ENCODE data around the gene GGNBP2. TPM values are rescaled to one million over a fixed set of nuclear protein-coding genes. Genes with fewer than 3 reads are reported as not detected.

The GGNBP2 gene
- total RNA-seq, 1 donor from 2014 or later, result 88.8 TPM

DNA sequence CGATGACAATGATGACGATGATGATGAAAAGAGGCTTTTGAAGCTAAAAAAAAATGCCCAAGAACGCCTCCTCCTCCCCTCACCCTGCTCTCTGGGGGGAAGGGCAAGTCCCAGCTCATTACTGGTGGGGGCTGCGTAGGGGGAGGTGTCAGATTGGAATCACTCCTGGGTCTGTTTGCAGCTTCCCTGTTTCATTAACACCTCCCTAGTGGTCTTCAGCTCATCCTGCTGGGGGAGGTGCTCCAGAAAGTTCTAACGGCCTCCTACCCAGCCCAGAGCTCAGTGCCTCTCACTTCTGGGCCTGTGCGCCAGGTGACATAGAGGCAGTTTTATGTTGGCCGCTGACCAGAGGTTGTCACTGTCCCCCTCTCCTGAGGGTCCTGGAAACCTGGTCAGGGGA, 69.4 kb downstream of the GGNBP2 start:
- no peak for DNase-seq (ENCODE audit: low spot score)
- no peak for ATAC-seq
- intact Hi-C loops (cut with DNase I), result no loop called here

DNA sequence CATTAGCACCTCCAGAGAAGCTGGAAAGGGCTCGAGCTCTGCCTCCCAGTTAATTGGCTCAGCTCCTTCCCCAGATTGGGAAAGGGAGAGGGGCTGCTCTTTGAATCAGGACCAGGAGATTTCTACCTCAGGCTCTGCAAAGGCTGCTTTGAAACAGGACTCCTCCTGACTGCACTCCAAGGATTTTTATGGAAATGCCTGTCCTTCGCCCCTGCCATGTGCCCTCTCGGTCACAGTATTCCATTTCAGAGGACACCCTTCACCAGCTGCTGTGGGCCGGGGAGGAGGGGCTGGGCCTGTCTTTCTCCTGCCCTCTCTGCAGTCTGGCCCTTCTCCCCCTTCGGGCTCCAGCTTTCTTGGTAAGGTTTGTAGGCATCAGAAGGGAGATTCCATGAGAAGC, 70.2 kb downstream of the GGNBP2 start:
- intact Hi-C loops (cut with DNase I), result no loop called here
- DNase-seq (ENCODE audit: low spot score) (no peak), ATAC-seq (no peak)

DNA sequence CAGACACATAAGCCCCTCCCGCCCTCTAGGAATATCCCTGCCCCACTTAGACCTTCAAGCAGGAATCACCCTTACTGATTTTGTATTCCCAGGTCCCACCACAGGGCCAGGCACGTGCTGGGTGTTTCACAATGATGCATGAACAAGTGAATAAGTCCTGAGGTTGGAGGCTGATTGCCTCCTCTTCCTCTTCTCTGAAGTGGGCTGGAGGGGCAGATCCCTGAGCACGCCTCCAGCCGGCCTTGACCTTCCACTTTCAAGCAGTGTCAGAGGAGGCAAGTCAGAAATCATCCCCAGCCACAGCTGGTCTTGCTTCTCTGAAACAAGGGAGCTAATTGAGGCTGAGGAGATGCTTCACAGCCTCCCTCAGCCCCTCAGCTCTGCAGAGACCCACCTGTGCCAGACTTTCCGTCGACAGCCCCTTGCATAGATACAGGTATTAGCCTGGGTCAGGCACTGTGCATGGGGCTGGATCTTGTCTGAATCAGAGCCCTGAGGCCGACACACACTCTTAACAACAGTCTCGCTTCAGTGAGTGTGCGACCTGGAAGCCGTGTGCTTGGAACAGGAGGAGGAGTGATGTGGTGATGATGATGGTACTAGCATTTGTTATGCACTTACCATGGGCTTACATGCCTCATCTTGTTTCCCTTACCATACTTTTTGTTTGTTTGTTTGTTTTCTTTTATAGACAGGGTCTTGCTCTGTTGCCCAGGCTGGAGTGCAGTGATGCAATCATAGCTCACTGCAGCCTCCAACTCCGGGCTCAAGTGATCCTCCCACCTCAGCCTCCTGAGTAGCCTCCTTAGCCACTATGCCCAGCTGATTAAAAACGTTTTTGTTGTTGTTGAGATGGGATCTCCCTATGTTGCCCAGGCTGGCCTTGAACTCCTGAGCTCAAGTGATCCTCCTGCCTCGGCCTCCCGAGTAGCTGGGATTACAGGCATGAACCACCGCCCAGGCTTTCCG, 71.6 kb downstream of the GGNBP2 start:
- ATAC-seq (no peak), DNase-seq (ENCODE audit: low spot score) (no peak)
- intact Hi-C loops (cut with DNase I), result no loop called here

DNA sequence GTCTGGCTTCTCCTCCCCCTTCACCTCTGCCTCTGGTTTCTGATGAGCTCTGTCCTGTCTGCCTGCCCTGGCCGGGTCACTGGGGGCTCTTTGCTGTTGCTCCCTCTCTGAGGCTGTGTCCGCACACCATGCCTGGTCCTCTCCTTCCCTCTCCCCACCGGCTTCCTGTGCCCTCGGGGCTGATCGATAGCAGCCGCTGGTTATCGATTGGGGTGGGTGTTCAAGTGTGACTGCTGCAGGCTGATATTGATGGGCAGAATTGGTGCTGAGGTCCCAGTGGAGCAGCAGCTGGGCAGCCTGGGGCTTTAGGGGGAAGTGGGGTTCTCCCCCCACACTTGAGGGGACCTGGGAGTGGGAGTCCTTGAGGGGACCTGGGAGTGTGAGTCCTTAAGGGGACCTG, 73.1 kb downstream of the GGNBP2 start:
- intact Hi-C loops (cut with DNase I), result no loop called here
- ATAC-seq, result no peak
- no peak for DNase-seq (ENCODE audit: low spot score)

DNA sequence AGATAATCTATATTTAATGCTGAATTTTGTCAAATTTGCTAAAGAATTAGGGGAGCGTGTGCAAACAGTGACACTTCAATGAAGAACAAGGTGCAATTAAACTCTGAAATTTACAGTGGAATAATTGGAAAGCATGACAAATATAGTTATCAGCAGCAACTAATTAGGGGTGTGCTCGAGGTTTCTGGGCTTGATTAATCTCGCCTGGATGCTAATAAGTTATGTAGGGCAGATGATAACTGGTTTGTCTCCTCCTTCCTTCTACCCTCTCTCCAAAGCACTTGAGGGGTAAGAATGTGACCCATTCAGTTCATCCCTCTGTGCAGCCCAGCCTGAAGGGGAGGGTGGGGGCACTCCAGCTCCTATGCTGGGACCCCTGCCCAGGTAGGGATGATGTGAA, 78.6 kb downstream of the GGNBP2 start:
- no peak for ATAC-seq
- intact Hi-C loops (cut with DNase I), result loop anchor here (10.0 kb wide), 1 partner anchor 732 kb away; no protein-coding TSS in a partner anchor
- no peak for DNase-seq (ENCODE audit: low spot score)

DNA sequence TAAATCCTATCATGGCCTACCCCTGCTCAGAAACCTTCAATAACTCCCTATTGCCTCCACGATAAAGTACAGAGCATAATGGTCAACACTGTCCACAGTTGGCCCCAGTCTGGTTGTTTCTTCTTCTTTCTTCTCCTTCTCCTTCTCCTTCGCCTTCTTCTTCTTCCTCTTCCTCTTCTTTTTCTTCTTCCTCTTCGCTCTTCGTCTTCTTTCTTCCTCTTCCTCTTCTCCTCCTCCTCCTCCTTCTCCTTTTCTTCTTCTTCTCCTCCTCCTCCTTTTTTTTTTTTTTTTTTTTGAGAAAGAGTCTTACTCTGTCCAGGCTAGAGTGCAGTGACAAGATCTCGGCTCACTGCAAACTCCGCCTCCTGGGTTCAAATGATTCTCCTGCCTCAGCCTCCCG, 80.5 kb downstream of the GGNBP2 start:
- intact Hi-C loops (cut with DNase I), result loop anchor here (10.0 kb wide), 1 partner anchor 730 kb away; no protein-coding TSS in a partner anchor
- DNase-seq (ENCODE audit: low spot score) (no peak), ATAC-seq (no peak)

DNA sequence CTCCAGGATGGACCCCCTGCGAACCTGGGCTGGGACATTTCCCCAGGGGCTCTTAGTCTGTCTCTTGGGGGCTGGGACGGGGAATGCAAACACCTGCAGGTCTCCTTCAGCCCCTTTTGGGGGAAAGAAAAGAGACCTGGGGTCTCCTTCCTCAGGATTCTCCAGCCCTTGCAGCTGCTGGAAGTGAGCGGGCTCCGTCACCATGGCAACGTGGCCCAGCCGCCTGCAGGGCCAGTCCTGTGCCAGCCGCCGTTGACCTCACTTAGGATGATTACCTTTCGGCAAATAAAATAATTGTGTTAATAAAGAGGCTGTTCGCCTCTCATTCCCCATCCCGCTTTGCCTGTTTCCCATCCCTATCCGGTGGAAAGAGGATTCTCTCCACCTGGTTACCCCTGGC, 82.4 kb downstream of the GGNBP2 start:
- intact Hi-C loops (cut with DNase I), result loop anchor here (10.0 kb wide), 1 partner anchor 728 kb away; no protein-coding TSS in a partner anchor
- ATAC-seq (no peak), DNase-seq (ENCODE audit: low spot score) (no peak)

DNA sequence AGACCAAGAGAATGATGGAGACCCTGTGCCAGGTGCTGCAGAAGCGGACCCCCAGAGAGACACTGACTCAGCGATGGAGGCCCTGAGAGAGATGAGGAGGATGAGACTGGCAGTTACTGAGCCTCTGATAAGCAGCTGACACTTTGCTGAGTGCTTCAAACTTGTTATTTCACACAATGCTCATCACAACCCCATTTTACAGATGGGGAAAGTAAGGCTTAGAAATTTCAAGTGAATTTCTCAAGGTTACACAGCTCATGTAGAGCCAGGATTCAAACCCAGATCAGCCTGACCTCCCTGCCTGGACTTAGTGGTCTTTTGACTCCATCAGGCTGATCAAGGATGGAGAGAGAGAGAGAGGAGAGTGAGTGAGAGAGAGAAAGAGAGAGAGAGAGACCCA, 83.9 kb downstream of the GGNBP2 start:
- DNase-seq (ENCODE audit: low spot score) (no peak), ATAC-seq (no peak)
- intact Hi-C loops (cut with DNase I), result loop anchor here (10.0 kb wide), 1 partner anchor 726 kb away; no protein-coding TSS in a partner anchor

DNA sequence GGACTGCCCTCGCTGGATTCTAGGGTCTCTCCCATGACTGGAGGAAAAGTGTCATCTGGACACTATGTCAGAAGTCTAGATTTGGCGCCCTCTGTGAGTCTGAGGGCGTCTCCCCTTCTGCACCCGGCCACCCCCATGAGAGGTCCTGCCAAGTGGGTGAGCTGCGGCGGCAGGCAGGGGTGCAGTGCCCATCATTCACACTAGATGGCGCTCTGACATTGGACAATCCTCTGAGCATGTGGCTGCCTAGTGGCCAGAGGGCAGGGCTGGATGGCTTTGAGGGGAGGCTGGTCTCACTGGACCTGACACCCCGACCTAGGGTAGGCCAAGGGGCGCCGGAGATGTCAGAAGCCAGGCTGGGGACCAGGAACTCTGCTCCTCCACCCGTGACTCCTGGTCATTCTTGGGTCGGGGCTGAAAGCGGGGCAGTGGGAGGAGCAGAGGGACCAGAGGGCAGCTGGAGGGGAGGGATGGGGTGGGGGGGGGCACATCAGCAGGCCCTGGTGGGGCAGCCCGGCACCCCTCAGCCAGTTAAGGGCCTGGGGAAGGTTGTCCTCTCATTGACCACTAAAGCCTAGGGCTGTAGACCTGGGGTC, 84.6 kb downstream of the GGNBP2 start:
- intact Hi-C loops (cut with DNase I), result loop anchor here (10.0 kb wide), 1 partner anchor 725 kb away; no protein-coding TSS in a partner anchor
- DNase-seq (ENCODE audit: low spot score), result peak; percentile 87
- peak; percentile 90 for ATAC-seq

DNA sequence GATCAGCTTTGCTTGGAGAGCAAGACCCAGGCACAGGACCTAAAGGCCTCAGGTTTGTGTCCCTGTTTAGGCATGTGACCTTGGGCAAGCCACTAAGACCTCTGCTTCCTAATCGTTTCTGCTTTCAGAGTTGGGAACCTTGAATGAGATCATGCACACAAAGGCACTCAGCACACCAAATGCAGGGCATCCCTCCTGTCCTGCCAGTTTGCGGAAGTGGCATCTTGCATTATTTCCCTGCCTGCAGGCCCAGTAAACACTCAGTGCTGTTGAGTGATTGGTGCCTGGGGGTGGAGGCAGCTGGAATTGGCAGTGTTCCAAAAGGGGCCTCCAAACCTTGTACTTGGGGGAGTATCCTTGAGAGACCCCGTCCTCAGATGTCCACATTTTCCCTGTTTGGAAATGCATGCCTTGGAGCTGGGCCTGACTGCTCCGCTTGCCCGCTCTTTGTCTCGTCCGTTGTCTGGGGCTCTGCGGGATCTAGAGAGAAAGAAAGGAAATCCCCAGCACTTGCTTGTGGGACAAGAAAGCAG, 85.3 kb downstream of the GGNBP2 start:
- intact Hi-C loops (cut with DNase I), result loop anchor here (5.0 to 10.0 kb wide), 2 partner anchors 417 to 725 kb away; no protein-coding TSS in a partner anchor
- DNase-seq (ENCODE audit: low spot score) (no peak), ATAC-seq (no peak)

DNA sequence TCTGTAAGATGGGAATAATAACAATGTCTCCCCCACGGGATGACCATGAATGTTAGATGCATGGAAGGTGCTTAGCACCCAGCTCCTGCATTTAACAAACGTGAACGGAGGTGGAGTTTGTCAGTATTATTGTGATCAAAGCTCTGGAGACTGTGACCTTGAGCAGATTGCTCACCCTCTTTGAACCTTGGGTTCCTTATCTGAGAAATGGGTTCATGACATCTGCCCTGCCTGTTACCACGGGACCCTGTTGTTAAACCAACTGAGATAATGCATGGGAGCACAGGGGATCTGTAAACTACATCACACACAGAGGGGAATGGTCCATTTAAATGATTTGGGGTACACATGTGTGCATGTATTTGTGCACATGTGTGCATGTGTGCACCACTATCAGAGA, 86.3 kb downstream of the GGNBP2 start:
- ATAC-seq (no peak), DNase-seq (ENCODE audit: low spot score) (no peak)
- intact Hi-C loops (cut with DNase I), result loop anchor here (5.0 kb wide), 1 partner anchor 416 kb away; no protein-coding TSS in a partner anchor

DNA sequence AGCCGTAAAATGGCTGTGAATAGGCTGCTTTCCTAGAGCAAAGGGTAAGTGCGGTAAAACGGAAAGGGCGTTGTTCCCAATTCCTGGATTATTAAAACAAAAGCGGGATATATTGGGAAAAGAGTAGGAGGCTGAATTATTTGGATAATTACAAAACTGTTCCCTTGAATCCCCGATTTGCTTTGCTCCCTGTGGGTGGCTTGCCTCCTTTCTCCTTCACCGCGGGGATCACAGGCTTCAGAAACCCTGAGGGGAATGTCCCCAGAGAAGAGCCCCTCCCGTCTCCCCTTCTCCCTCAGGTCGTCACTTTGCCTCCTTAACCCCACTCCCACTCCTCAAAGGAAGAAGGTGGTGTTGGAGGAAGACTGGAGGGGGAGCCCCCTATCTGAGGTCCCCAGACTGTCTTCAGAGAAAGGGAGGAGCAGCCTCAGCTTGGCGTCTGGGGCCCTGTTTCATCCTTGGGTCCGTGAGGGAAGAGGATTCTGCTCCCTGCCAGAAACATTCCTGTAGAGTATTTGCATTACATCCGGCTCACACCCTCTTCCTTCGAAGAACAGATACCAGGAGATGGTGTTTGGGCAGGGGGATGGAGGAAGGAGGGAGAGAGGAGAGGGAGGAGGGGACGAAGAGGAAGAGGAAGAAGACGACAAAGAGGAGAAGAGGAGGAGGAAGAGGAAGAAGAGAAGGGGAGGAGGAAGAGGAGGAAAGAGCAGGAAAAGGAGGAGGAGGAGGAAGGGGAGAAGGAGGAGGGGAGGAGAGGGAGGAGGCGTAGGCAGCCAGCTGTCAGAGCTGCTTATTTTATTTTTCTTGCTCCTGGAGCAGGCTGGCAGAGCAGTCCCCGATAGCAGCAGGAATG, 88.4 kb downstream of the GGNBP2 start:
- intact Hi-C loops (cut with DNase I), result loop anchor here (5.0 kb wide), 1 partner anchor 414 kb away; no protein-coding TSS in a partner anchor
- ATAC-seq (no peak), DNase-seq (ENCODE audit: low spot score) (no peak)

Other genes starting within 250 kb of the GGNBP2 start
- not detected for gene TBC1D3G, start 221.0 kb upstream of the GGNBP2 start, total RNA-seq
- not detected for gene TBC1D3H, start 156.5 kb upstream of the GGNBP2 start, total RNA-seq
- 28.6 TPM for gene ZNHIT3, start 58.2 kb upstream of the GGNBP2 start, total RNA-seq
- 46.5 TPM for gene MYO19, start 10.1 kb upstream of the GGNBP2 start, total RNA-seq
- 3.2 TPM for gene PIGW, start 9.9 kb upstream of the GGNBP2 start, total RNA-seq
- 5.4 TPM for gene DHRS11, start 47.0 kb downstream of the GGNBP2 start, total RNA-seq
- gene MRM1, start 56.7 kb downstream of the GGNBP2 start, total RNA-seq, result 5.6 TPM

Measured in sciatic nerve (tissue), 2 donors.